ENCODE data around the gene NCOA5.

NCOA5 gene

GRCh38 chr20:46013322-46013828, 76.4 kb downstream of the NCOA5 start:
- DNase-seq = no peak

GRCh38 chr20:46012921-46013320, 76.8 kb downstream of the NCOA5 start:
- no peak for DNase-seq

GRCh38 chr20:46011631-46012482, 77.9 kb downstream of the NCOA5 start:
- peak; percentile 18 for DNase-seq

Measured in retina (tissue), 1 donor.